Hepatocyte (in vitro differentiated cells): ENCODE data around the gene BCAS3.

Source experiments
- EZH2 ChIP-seq: fragments of 200-600 bp; sonication (generic); IDR thresholded peaks from 2 replicates; pipeline ENCODE4 v1.6.1; 2016; ENCODE audit warnings: antibody characterized with exemption, mild to moderate bottlenecking, borderline replicate concordance
- TF ChIP-seq, protein P1 (sequence below): fragments of 200-600 bp; sonication (generic); IDR thresholded peaks from 2 replicates; pipeline ENCODE4 v1.5.1; 2016; ENCODE audit warnings: antibody characterized with exemption, mild to moderate bottlenecking; ENCODE audit not compliant: poor library complexity

DNA sequence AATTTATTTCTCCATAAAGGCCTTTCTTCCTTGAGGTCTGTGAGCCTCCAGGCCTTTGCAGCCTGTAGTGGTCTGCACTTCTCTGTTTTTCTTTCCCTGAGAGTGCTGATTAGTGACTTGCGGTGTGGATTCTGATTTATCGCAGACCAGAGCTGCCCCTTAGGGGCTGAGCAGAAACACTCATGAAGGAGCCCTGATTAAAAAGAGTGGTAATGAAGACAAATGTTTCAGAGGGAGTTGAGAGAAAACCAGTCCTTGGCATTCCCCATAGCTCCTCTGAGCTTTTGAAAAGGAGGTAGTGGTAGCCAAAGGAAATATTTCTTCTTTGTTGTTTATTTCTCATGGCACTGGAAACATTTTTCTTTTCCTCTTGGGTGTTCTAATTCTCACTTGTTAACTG is 453.9 kb downstream of the BCAS3 start:
- TF ChIP-seq, protein P1, sequence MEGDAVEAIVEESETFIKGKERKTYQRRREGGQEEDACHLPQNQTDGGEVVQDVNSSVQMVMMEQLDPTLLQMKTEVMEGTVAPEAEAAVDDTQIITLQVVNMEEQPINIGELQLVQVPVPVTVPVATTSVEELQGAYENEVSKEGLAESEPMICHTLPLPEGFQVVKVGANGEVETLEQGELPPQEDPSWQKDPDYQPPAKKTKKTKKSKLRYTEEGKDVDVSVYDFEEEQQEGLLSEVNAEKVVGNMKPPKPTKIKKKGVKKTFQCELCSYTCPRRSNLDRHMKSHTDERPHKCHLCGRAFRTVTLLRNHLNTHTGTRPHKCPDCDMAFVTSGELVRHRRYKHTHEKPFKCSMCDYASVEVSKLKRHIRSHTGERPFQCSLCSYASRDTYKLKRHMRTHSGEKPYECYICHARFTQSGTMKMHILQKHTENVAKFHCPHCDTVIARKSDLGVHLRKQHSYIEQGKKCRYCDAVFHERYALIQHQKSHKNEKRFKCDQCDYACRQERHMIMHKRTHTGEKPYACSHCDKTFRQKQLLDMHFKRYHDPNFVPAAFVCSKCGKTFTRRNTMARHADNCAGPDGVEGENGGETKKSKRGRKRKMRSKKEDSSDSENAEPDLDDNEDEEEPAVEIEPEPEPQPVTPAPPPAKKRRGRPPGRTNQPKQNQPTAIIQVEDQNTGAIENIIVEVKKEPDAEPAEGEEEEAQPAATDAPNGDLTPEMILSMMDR = no peak
- no peak for TF ChIP-seq EZH2
